HG03045 (cell line): ENCODE measurements around the gene MPHOSPH8.
A peak's percentile ranks its signal among the peaks of the same experiment; 100 is the strongest.
"Not testable (repeated sequence)": the region's sequence is repeated elsewhere in the genome, so short reads cannot be mapped to it uniquely, and the experiment has no call there.

Source experiments
- ATAC-seq: cut with Tn5 transposase; IDR thresholded peaks from one replicate; pipeline ENCODE4 v1.9.1; 2021; ENCODE audit warnings: mild to moderate bottlenecking, moderate library complexity; ENCODE audit not compliant: unreplicated experiment

The MPHOSPH8 gene

DNA sequence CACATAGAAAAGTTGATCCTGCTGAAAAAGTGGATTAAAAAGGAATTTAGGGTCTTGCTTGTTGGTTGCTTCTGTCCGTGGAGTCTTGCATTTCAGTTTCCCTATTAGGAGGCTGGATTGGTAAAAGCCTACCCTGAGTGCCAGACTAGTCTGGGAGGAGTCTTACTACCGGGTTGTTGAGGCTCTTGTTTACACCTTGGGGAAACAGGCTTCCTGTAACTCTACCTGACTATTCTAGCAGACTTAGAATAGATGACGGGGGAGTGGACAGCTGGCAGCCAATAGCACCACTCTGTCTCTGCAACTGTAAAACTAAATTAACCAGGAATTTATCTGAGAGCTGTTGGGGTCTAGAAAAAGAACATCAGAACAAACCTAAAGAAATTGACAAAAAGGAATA is 11.3 kb upstream of the MPHOSPH8 start:
- no peak for ATAC-seq

GRCh38 chr13:19624265-19624664 is 9.2 kb upstream of the MPHOSPH8 start:
- no peak for ATAC-seq

DNA sequence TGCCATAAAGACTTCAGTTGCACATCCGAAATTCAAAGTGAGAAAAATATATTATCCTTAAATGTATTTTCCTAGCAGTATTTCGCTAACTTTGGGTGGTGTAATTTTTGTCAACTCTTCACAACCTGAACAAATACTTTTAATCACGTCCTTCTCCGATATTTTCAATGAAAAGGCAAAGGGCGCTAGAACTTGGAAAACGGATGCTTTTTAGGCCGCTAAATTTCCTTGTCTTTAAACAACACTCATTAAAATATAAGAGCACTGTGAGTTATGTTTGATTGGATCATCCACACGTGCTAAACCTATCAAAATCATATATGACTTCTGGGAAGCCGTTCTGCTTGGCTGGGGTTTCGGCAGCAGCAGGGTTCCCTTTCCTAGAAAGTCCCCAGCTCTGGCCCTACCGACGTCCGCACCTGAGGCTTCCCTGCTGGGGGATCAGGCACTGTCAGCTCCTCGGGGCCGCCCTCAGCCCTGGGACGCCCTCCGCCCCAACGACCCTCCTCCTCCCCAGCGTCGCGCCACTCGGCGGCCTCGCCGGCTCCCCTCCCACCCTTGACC is 462 bp upstream of the MPHOSPH8 start:
- ATAC-seq = no peak

- ATAC-seq = peak; percentile 26
These were observed 839 bp downstream of the MPHOSPH8 start for GRCh38 chr13:19634256-19634740.

DNA sequence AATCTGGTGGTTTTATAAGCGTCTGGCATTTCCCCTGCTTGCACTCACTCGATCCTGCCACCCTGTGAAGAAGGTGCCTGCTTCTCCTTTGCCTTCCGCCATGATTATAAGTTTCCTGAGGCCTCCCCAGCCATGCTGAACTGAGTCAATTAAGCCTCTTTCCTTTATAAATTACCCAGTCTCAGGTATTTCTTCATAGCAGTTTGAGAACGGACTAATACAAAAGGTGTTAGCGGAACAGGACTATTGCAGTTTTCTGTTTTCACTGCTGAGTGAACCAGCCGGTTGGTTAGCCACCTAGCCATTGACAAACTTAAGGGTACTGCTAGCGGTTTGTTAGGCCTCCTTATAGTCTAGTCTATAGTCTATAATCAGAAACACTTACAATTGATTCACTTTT is 2.5 kb downstream of the MPHOSPH8 start:
- ATAC-seq = not testable (repeated sequence)

DNA sequence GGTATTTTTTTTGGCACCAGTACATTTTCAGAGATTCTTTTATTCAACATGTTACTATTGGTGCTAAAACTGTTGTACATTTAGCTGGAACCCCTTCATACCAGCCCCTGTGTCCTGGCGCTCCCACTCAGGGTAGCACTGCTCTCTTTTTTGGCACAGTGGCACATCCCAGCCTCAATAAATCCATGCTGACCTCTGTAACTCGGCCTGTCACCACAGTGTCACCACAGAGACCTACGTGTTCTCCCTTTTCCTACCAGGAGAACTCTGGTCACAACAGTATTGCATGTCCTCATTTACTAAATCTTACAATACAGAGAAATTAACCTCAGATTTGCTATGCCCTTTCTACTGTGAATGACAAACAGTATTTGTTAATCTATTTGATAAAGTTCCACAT is 10.2 kb downstream of the MPHOSPH8 start:
- ATAC-seq = no peak

GRCh38 chr13:19645000-19645399 is 11.5 kb downstream of the MPHOSPH8 start:
- no peak for ATAC-seq

GRCh38 chr13:19646063-19646462 is 12.6 kb downstream of the MPHOSPH8 start:
- ATAC-seq = no peak

- ATAC-seq = no peak
These were observed 17.3 kb downstream of the MPHOSPH8 start for GRCh38 chr13:19650742-19651141.

DNA sequence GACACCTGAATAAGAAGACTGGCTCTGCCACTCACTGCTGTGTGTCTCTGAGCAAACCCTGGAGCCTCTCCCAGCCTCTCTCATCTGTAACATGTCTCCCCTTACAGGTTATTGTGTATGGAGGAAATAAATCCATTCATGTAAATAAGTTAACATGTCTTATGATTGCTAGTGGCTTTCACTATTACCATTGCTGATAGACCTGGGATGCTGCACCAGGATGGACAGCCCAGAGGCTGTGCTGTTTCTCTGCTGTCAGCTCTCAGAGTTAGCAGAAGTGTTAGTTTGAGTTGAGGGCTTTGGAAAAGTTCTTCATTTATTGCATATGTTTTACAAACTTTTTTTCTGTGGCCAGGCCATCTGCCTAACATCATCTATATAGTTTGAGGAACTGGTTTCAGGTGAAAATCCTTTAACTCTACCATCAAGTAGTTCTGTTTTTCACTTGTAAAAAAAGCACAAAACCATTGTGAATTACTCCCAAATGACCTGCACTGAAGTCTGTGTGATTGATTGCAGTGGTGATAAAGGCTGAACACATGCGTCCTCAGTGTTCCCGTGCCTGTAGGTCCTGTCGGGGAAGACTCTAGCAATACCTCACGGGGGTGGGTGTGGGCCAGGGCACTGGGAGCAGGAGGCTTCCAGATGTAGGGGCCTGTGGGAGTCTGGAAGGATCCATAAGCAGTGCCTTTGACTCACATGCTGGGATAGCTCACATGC is 24.6 kb downstream of the MPHOSPH8 start:
- ATAC-seq = no peak

- ATAC-seq = no peak
These were observed 25.4 kb downstream of the MPHOSPH8 start for GRCh38 chr13:19658831-19659230.

DNA sequence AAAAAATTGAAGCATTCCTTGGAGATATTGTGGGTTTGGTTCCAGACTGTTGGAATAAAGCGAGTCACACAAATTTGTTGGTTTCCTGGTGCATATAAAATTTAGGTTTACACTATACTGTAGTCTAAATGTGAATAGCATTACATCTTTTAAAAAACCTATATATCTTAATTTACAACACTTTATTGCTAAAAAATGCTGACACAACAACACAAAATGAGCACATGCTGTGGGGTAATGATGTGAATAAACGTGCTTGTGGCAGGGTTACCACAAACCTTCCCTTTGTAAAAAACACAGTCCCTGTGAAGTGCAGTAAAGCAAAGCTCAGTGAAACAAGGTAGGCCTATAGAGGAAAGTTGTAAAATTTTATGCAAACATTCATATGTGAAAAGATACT is 27.7 kb downstream of the MPHOSPH8 start:
- no peak for ATAC-seq

GRCh38 chr13:19661561-19661960 is 28.1 kb downstream of the MPHOSPH8 start:
- no peak for ATAC-seq

GRCh38 chr13:19663416-19663979 is 30.0 kb downstream of the MPHOSPH8 start:
- no peak for ATAC-seq

DNA sequence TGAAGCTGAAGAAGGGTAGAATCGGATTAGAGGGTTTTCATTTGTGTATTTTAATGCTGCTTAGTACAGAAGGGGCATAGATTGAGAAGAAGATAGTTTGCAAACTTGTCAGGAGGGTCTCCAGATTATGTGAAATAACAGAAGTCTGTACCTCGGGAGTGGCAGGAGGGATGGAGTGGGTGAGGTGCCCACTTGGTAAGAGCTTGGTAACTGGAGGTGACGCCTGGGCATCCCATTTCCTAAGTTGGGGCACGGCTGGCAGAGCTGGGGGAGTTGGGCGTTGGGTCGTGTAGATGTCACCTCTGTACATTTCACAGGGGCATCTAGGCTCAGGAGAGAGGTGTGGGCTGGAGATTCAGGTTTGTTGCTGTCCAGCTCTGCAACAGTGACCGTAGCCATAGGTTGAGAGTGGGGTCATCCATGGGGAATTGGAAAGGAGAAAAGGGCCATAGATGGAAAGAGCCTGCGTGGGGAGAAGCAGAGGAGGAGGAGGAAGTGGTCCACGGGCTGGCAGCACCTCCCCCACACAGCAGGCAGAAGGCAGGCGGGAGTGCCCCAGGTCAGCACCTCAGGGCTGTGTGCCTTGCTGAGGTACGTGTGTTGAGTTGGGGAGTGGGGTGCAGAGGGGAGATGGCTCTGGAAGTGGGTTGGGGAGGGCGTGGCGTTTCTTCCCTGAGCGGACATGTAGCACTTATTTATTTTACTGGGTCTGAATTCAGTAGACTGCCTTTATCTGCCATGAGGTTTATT is 31.2 kb downstream of the MPHOSPH8 start:
- no peak for ATAC-seq

GRCh38 chr13:19665427-19665859 is 32.0 kb downstream of the MPHOSPH8 start:
- ATAC-seq = no peak

DNA sequence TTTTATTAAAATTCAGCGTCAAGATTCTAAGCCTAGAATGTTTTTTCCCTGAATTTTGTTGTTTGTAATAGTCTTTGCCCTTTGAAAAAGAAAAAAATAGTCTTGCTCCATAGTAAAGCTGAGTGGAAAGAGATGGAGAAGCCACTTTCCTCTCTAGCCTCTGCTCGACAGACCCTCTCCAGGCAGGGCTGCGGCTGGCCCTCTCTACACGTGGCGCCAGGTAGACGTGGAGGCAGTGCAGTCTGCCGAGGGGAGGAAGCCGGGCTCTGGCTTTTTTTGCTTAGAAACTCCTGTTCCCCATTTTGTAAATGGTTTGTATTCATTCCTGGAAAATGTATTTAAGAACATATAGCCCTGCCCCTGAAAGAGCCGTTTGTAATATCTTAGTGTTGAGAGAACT is 35.3 kb downstream of the MPHOSPH8 start:
- ATAC-seq = no peak

- no peak for ATAC-seq
These were observed 36.7 kb downstream of the MPHOSPH8 start for GRCh38 chr13:19670147-19670546.

GRCh38 chr13:19672990-19673389 is 39.5 kb downstream of the MPHOSPH8 start:
- no peak for ATAC-seq

DNA sequence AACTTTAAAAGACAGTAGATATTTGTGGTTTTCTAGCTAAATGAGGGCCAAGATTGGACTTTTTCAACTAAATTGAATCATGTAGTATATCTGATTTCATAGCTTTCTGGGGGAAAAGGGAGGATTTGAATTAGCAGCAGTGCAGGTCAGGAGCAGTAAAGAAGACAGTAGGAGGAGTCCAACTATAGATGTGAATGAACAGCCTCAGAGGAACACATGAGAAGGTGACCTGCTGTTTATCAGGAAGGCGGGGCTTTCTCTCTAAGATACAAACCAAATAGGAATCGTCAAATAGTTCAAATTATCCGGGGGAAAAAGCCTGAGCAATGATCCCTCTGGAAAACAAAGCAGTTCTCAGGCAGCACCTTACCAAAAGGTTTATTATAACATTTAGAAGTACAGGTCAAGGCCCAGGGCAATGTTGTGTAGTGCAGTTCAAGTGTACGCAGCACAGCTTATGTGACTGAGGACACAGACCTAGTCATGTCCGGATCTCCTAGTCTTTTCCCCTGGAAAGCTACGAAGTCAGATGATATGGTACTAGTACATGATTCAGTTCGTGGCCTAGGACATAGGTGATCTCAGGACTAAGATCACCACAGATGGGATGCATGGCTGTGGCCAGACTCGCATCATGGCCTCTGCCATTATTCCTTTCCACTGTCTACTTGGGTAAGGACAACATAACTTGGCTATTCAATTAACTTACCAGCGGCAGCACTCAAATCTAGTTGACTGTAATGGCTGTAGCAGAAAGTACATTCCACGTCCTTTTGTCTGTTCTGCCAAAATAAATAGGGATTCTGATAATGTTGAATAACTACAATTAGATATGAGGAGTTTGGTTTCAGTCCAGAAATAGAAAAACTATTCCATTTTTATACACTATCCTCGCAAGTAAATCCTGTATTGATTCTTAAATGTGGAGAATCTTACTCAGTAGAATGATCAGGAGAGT is 40.3 kb downstream of the MPHOSPH8 start:
- ATAC-seq = no peak
